ENCODE measurements around the gene IL34. TPM values are rescaled to one million over a fixed set of nuclear protein-coding genes. Genes with fewer than 3 reads are reported as not detected.

IL34 gene
- total RNA-seq, 1 donor from 2014 or later = not detected

DNA sequence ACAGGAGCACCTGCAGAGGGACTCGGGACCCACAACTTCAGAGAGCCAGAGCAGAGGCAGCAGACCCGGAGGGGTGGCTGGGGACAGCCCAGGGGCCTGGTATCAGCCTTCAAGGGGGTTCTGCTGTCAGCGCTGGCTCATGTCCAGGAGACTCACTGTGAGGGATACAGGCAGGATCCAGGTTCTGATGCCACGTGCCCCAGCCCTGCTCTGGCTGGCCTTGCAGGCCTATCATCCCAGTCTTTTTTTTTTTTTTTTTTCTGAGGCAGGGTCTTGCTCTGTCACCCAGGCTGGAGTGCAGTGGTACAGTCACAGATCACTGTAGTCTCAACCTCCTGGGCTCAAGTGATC lies 48.5 kb downstream of the IL34 start:
- Histone ChIP-seq H3K79me2 (ENCODE audit: low read depth) (no peaks in the 10 kb centered on the region), H3K27me3 (no peaks in the 10 kb centered on the region), H3K36me3 (no peaks in the 10 kb centered on the region), H3K4me2 (peak overlapping the region; percentile 55), H4K20me1 (ENCODE audit: low read depth) (peaks cover 3% of the 10 kb centered on the region), H3F3A (ENCODE audit: low read depth) (peaks cover 11% of the 10 kb centered on the region), H3K27ac (peak overlapping the region; percentile 65), H3K9ac (no peak overlapping the region), H3K4me1 (peaks cover 30% of the 10 kb centered on the region), H3K9me3 (ENCODE audit: low read depth) (no peaks in the 10 kb centered on the region), H3K4me3 (no peak overlapping the region), H2AFZ (replicated peaks) (no peak overlapping the region)
- no peak overlapping the region for H3K4me3 Mint-ChIP-seq
- DNase-seq (ENCODE audit: low spot score) = no peak
- H3K27me3 Mint-ChIP-seq (ENCODE audit: insufficient read depth, low read depth) = peaks cover 7% of the 10 kb centered on the region
- H3K9me3 Mint-ChIP-seq = no peaks in the 10 kb centered on the region
- TF ChIP-seq EZH2phosphoT487 (IDR thresholded peaks at IDR 0.05) = no peak
- TF ChIP-seq, protein P1, sequence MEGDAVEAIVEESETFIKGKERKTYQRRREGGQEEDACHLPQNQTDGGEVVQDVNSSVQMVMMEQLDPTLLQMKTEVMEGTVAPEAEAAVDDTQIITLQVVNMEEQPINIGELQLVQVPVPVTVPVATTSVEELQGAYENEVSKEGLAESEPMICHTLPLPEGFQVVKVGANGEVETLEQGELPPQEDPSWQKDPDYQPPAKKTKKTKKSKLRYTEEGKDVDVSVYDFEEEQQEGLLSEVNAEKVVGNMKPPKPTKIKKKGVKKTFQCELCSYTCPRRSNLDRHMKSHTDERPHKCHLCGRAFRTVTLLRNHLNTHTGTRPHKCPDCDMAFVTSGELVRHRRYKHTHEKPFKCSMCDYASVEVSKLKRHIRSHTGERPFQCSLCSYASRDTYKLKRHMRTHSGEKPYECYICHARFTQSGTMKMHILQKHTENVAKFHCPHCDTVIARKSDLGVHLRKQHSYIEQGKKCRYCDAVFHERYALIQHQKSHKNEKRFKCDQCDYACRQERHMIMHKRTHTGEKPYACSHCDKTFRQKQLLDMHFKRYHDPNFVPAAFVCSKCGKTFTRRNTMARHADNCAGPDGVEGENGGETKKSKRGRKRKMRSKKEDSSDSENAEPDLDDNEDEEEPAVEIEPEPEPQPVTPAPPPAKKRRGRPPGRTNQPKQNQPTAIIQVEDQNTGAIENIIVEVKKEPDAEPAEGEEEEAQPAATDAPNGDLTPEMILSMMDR (IDR thresholded peaks at IDR 0.05) = no peak
- TF ChIP-seq EZH2 (IDR thresholded peaks at IDR 0.05) = no peak
- H3K27ac Mint-ChIP-seq = no peak overlapping the region
- H3K4me1 Mint-ChIP-seq = peaks cover 41% of the 10 kb centered on the region
- peaks cover 3% of the 10 kb centered on the region for H3K36me3 Mint-ChIP-seq

DNA sequence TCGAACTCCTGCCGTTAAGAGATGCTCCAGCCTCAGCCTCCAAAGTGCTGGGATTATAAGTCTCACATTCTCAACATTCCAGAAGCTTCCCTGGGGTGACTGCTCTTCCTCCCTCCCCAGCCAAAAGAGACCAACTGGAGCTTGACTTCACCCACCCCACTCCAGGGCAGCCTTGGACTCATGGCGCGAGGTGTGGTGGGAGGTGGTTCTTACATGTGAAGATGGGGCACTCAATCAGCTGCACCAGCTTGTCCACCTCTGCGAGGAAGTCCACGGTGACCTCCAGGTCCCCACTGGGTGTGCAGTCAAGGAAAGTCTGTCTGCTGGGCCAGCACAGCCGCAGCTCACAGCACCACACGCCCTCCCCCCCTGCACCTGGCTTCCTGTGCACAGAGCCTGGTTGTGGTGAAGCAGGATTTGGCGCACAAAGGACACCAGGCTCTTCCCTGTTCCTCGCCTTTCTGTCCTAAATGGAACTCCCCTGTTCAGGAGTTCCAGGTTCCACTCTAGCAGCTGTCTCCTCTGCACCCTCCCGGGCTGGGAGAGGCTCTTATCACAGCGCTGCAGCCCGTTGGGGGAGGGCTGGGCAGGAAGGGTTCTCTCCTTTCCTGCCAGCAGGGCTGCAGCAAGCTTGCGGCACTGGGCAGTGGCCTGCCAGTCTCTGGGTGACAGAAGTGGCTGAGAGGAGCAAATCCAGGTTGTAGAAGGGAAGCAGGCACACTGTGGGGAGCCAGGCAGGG lies 49.1 kb downstream of the IL34 start:
- Mint-ChIP-seq H3K27ac (peak overlapping the region; percentile 94), H3K4me3 (no peak overlapping the region), H3K27me3 (ENCODE audit: insufficient read depth, low read depth) (peaks cover 7% of the 10 kb centered on the region), H3K4me1 (peaks cover 41% of the 10 kb centered on the region), H3K36me3 (peaks cover 3% of the 10 kb centered on the region), H3K9me3 (no peaks in the 10 kb centered on the region)
- H3K9me3 ChIP-seq (ENCODE audit: low read depth) = no peaks in the 10 kb centered on the region
- TF ChIP-seq, protein P1 (IDR thresholded peaks at IDR 0.05) = no peak
- TF ChIP-seq EZH2phosphoT487 (IDR thresholded peaks at IDR 0.05) = no peak
- TF ChIP-seq EZH2 (IDR thresholded peaks at IDR 0.05) = no peak
- peaks cover 30% of the 10 kb centered on the region for H3K4me1 ChIP-seq
- H2AFZ ChIP-seq (replicated peaks) = no peak overlapping the region
- no peak overlapping the region for H3K9ac ChIP-seq
- no peaks in the 10 kb centered on the region for H3K79me2 ChIP-seq (ENCODE audit: low read depth)
- no peaks in the 10 kb centered on the region for H3K36me3 ChIP-seq
- H3K27ac ChIP-seq = no peak overlapping the region
- no peak overlapping the region for H3K4me3 ChIP-seq
- H3F3A ChIP-seq (ENCODE audit: low read depth) = peaks cover 11% of the 10 kb centered on the region
- peak overlapping the region; percentile 50 for H3K4me2 ChIP-seq
- peaks cover 3% of the 10 kb centered on the region for H4K20me1 ChIP-seq (ENCODE audit: low read depth)
- peak; percentile 40 for DNase-seq (ENCODE audit: low spot score)
- no peaks in the 10 kb centered on the region for H3K27me3 ChIP-seq

DNA sequence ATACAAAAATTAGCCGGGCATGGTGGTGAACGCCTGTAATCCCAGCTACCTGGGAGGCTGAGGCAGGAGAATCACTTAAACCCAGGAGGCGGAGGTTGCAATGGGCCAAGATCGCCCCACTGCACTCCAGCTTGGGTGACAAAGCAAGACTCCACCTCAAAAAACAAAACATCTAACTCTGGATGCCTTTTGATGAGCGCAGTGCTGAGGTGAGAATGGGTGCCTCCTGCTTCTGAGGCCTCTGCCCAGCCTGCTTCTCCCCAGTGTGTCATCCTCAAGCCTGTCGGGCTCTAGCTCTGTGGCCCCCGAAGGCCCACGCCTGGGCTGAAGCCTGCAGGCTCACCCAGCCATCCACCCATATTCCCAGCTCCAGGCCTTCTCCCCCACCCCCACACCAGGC lies 50.0 kb downstream of the IL34 start:
- Histone ChIP-seq H3K79me2 (ENCODE audit: low read depth) (no peaks in the 10 kb centered on the region), H3K36me3 (no peaks in the 10 kb centered on the region), H4K20me1 (ENCODE audit: low read depth) (peaks cover 3% of the 10 kb centered on the region), H3K4me1 (peaks cover 30% of the 10 kb centered on the region), H3K27ac (no peak overlapping the region), H3K9ac (no peak overlapping the region), H3K9me3 (ENCODE audit: low read depth) (no peaks in the 10 kb centered on the region), H2AFZ (replicated peaks) (no peak overlapping the region), H3F3A (ENCODE audit: low read depth) (peaks cover 11% of the 10 kb centered on the region), H3K4me3 (no peak overlapping the region), H3K27me3 (no peaks in the 10 kb centered on the region), H3K4me2 (no peak overlapping the region)
- no peak for TF ChIP-seq EZH2phosphoT487 (IDR thresholded peaks at IDR 0.05)
- TF ChIP-seq, protein P1 (IDR thresholded peaks at IDR 0.05) = no peak
- TF ChIP-seq EZH2 (IDR thresholded peaks at IDR 0.05) = no peak
- peaks cover 39% of the 10 kb centered on the region for H3K4me1 Mint-ChIP-seq
- no peak for DNase-seq (ENCODE audit: low spot score)
- no peaks in the 10 kb centered on the region for H3K9me3 Mint-ChIP-seq
- H3K36me3 Mint-ChIP-seq = peaks cover 3% of the 10 kb centered on the region
- H3K27me3 Mint-ChIP-seq (ENCODE audit: insufficient read depth, low read depth) = peaks cover 4% of the 10 kb centered on the region
- no peak overlapping the region for H3K4me3 Mint-ChIP-seq
- no peak overlapping the region for H3K27ac Mint-ChIP-seq

All from neural progenitor cell (in vitro differentiated cells).